Astrocyte (in vitro differentiated cells and primary cell): Measurements from ENCODE around the gene DUSP23. TPM values are rescaled to one million over a fixed set of nuclear protein-coding genes. Genes with fewer than 3 reads are reported as not detected.

Experiments
- DNase-seq: peaks from one replicate; pipeline ENCODE4 v3.0.0-alpha.2; 2010; ENCODE audit warnings: low read depth
- FAIRE-seq: peaks from 2 replicates; lab custom pipeline; 2011; peaks lifted over from hg19 to GRCh38; lab: Jason Lieb, UNC
- H2AFZ ChIP-seq: 2 replicates; pipeline ENCODE4 v1.6.0; 2012; ENCODE audit warnings: low read depth, low read length, inconsistent platforms
- H3K27ac ChIP-seq: 2 replicates; pipeline ENCODE4 v1.5.1; 2011; ENCODE audit warnings: low read depth, low read length, inconsistent platforms
- H3K27me3 ChIP-seq: 2 replicates; pipeline ENCODE4 v1.6.0; 2011; ENCODE audit warnings: low read length, inconsistent platforms; ENCODE audit not compliant: insufficient read depth
- H3K36me3 ChIP-seq: 2 replicates; pipeline ENCODE4 v1.5.1; 2011; ENCODE audit warnings: low read length, inconsistent platforms; ENCODE audit not compliant: insufficient read depth
- H3K4me1 ChIP-seq: 2 replicates; pipeline ENCODE4 v1.5.1; 2011; ENCODE audit warnings: low read length, inconsistent platforms; ENCODE audit not compliant: insufficient read depth
- H3K4me2 ChIP-seq: 2 replicates; pipeline ENCODE4 v1.6.0; 2012; ENCODE audit warnings: low read length, inconsistent platforms
- H3K4me3 ChIP-seq: 2 replicates; pipeline ENCODE4 v1.5.1; 2011; ENCODE audit warnings: low read depth, mild to moderate bottlenecking, low read length, inconsistent platforms; ENCODE audit not compliant: insufficient read depth
- H3K79me2 ChIP-seq: 2 replicates; pipeline ENCODE4 v1.6.0; 2012; ENCODE audit warnings: mild to moderate bottlenecking, low read length, inconsistent platforms; ENCODE audit not compliant: insufficient read depth
- H3K9ac ChIP-seq: 2 replicates; pipeline ENCODE4 v1.6.0; 2012; ENCODE audit warnings: mild to moderate bottlenecking, low read length, inconsistent platforms
- H3K9me3 ChIP-seq: 2 replicates; pipeline ENCODE4 v1.5.1; 2012; ENCODE audit warnings: low read depth, mild to moderate bottlenecking, low read length, inconsistent platforms; ENCODE audit not compliant: insufficient read depth
- H4K20me1 ChIP-seq: 2 replicates; pipeline ENCODE4 v1.6.0; 2012; ENCODE audit warnings: low read length, inconsistent platforms; ENCODE audit not compliant: insufficient read depth
- H3K27ac Mint-ChIP-seq: one replicate; pipeline ENCODE4 v1.8.0; 2021; ENCODE audit warnings: mild to moderate bottlenecking, mixed read lengths; ENCODE audit not compliant: unreplicated experiment
- H3K27me3 Mint-ChIP-seq: one replicate; pipeline ENCODE4 v1.8.0; 2021; ENCODE audit warnings: low read depth, mixed read lengths; ENCODE audit not compliant: unreplicated experiment
- H3K36me3 Mint-ChIP-seq: one replicate; pipeline ENCODE4 v1.8.0; 2021; ENCODE audit warnings: low read depth, mixed read lengths; ENCODE audit not compliant: unreplicated experiment
- H3K4me1 Mint-ChIP-seq: one replicate; pipeline ENCODE4 v1.8.0; 2021; ENCODE audit warnings: low read depth, mixed read lengths; ENCODE audit not compliant: unreplicated experiment
- H3K4me3 Mint-ChIP-seq: one replicate; pipeline ENCODE4 v1.8.0; 2021; ENCODE audit warnings: mild to moderate bottlenecking, moderate library complexity, mixed read lengths; ENCODE audit not compliant: unreplicated experiment
- H3K9me3 Mint-ChIP-seq: one replicate; pipeline ENCODE4 v1.8.0; 2021; ENCODE audit warnings: mild to moderate bottlenecking, mixed read lengths; ENCODE audit not compliant: unreplicated experiment
- EZH2 ChIP-seq: IDR thresholded peaks from 2 replicates; pipeline ENCODE4 v1.6.1; 2012; ENCODE audit warnings: mild to moderate bottlenecking, low read length, inconsistent platforms; ENCODE audit not compliant: insufficient read depth
- total RNA-seq: library from RNA; stranded (reverse); gene quantifications from 2 replicates; pipeline ENCODE4 v1.2.1, GENCODE V29; 2021
- TF ChIP-seq, protein P1 (sequence below): IDR thresholded peaks from 2 replicates; pipeline ENCODE4 v1.5.1; 2011; ENCODE audit warnings: low read depth, mild to moderate bottlenecking, inconsistent platforms, low read length, moderate library complexity; ENCODE audit not compliant: insufficient read depth

DUSP23 gene
- total RNA-seq, 1 donor from 2014 or later, result 30.1 TPM

DNA sequence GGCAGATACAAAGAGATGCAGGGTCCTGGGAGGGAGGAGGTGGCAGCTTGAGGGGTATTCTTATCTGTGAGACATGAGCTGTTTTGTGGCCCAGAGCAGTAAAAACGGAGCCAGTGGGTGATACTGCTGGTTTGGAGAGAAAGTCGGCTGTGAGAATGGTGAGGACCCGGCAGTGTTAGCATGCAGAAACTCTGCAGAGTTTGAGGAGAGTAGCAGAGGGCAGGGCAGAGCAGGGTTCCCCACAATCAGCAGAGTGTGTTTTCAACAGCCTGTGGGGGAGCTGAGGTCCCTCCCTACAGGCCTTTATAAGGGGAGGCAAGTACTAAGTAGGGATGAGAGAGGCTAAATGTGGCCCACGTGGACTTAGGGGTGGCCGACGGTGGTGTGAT, 46.3 kb downstream of the DUSP23 start:
- H2AFZ ChIP-seq, result no peak overlapping the region
- no peak for FAIRE-seq

GRCh38 chr1:159827549-159827948, 46.8 kb downstream of the DUSP23 start:
- H3K27ac ChIP-seq, result no peak overlapping the region
- H3K9ac ChIP-seq, result no peak overlapping the region
- peaks cover 5% of the 10 kb centered on the region for H3K27me3 ChIP-seq
- no peaks in the 10 kb centered on the region for H3K36me3 ChIP-seq
- no peak overlapping the region for H3K4me2 ChIP-seq
- H3K4me3 Mint-ChIP-seq, result no peak overlapping the region
- DNase-seq (no peak), FAIRE-seq (no peak)
- H3K4me1 Mint-ChIP-seq, result peaks cover 58% of the 10 kb centered on the region
- H3K4me3 ChIP-seq, result no peak overlapping the region
- H3K9me3 Mint-ChIP-seq, result no peaks in the 10 kb centered on the region
- H3K36me3 Mint-ChIP-seq, result no peaks in the 10 kb centered on the region
- no peaks in the 10 kb centered on the region for H3K9me3 ChIP-seq
- peaks cover 12% of the 10 kb centered on the region for H3K27me3 Mint-ChIP-seq
- no peak for TF ChIP-seq EZH2
- TF ChIP-seq, protein P1, sequence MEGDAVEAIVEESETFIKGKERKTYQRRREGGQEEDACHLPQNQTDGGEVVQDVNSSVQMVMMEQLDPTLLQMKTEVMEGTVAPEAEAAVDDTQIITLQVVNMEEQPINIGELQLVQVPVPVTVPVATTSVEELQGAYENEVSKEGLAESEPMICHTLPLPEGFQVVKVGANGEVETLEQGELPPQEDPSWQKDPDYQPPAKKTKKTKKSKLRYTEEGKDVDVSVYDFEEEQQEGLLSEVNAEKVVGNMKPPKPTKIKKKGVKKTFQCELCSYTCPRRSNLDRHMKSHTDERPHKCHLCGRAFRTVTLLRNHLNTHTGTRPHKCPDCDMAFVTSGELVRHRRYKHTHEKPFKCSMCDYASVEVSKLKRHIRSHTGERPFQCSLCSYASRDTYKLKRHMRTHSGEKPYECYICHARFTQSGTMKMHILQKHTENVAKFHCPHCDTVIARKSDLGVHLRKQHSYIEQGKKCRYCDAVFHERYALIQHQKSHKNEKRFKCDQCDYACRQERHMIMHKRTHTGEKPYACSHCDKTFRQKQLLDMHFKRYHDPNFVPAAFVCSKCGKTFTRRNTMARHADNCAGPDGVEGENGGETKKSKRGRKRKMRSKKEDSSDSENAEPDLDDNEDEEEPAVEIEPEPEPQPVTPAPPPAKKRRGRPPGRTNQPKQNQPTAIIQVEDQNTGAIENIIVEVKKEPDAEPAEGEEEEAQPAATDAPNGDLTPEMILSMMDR, result no peak
- H4K20me1 ChIP-seq, result no peaks in the 10 kb centered on the region
- no peaks in the 10 kb centered on the region for H3K79me2 ChIP-seq
- H3K4me1 ChIP-seq, result peaks cover 3% of the 10 kb centered on the region
- H3K27ac Mint-ChIP-seq, result no peak overlapping the region
- H2AFZ ChIP-seq, result no peak overlapping the region

More for the DNA sequence above, 46.3 kb downstream of the DUSP23 start:
- H3K79me2 ChIP-seq, result no peaks in the 10 kb centered on the region
- peaks cover 5% of the 10 kb centered on the region for H3K27me3 ChIP-seq
- Mint-ChIP-seq H3K9me3 (no peaks in the 10 kb centered on the region), H3K4me3 (peak overlapping the region; percentile 31), H3K4me1 (peaks cover 54% of the 10 kb centered on the region), H3K36me3 (no peaks in the 10 kb centered on the region), H3K27me3 (peaks cover 17% of the 10 kb centered on the region), H3K27ac (no peak overlapping the region)
- no peak overlapping the region for H3K4me2 ChIP-seq
- H4K20me1 ChIP-seq, result no peaks in the 10 kb centered on the region
- no peak overlapping the region for H3K27ac ChIP-seq
- DNase-seq, result no peak
- no peaks in the 10 kb centered on the region for H3K36me3 ChIP-seq
- H3K4me3 ChIP-seq, result no peak overlapping the region
- no peak overlapping the region for H3K9ac ChIP-seq
- peaks cover 3% of the 10 kb centered on the region for H3K4me1 ChIP-seq
- TF ChIP-seq EZH2, result no peak
- TF ChIP-seq, protein P1, result no peak
- no peaks in the 10 kb centered on the region for H3K9me3 ChIP-seq

DNA sequence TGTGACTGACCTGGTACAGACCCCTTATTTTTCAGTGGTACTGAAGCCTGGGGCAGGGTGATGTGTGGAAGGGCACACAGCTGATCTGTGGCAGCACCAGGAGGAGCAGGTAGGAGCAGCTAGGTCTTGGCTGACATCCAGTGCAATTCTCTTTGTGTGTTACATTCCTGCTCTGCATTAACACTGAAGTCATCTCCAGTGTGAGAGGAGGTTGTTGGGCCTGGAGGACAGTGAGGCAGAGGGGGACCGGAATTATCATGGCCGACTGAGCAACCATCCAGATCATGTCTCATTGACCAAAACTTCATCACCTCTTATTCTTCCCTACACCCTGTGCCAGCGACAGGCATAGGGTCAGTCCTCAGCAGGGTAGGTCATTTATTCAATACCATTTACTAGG, 47.4 kb downstream of the DUSP23 start:
- Histone ChIP-seq H3K4me3 (no peak overlapping the region), H2AFZ (no peak overlapping the region), H4K20me1 (no peaks in the 10 kb centered on the region), H3K27me3 (peaks cover 5% of the 10 kb centered on the region), H3K9me3 (no peaks in the 10 kb centered on the region), H3K79me2 (no peaks in the 10 kb centered on the region), H3K4me2 (no peak overlapping the region), H3K4me1 (peaks cover 3% of the 10 kb centered on the region), H3K9ac (no peak overlapping the region), H3K36me3 (no peaks in the 10 kb centered on the region), H3K27ac (no peak overlapping the region)
- no peaks in the 10 kb centered on the region for H3K9me3 Mint-ChIP-seq
- DNase-seq (no peak), FAIRE-seq (no peak)
- peaks cover 7% of the 10 kb centered on the region for H3K27me3 Mint-ChIP-seq
- H3K4me3 Mint-ChIP-seq, result no peak overlapping the region
- TF ChIP-seq, protein P1, result no peak
- TF ChIP-seq EZH2, result no peak
- no peaks in the 10 kb centered on the region for H3K36me3 Mint-ChIP-seq
- peak overlapping the region; percentile 62 for H3K27ac Mint-ChIP-seq
- H3K4me1 Mint-ChIP-seq, result peaks cover 58% of the 10 kb centered on the region
